ENCODE results near the gene CZIB.
"Not testable (repeated sequence)": the region's sequence is repeated elsewhere in the genome, so short reads cannot be mapped to it uniquely, and the experiment has no call there.

Gene CZIB

GRCh38 chr1:53238197-53239155 lies 18.0 kb upstream of the CZIB start, which contains the start of gene MAGOH:
TSS of gene MAGOH (minus strand) at chr1:53238518. CDS start at chr1:53238448, 70 bp downstream.
- peak; percentile 97 for DNase-seq

GRCh38 chr1:53237638-53238037 lies 17.2 kb upstream of the CZIB start:
- no peak for DNase-seq

GRCh38 chr1:53220962-53221286 lies 490 bp upstream of the CZIB start:
- DNase-seq, result no peak

GRCh38 chr1:53219711-53220110 lies 723 bp downstream of the CZIB start:
- no peak for DNase-seq

- no peak for DNase-seq
These were observed 2.2 kb downstream of the CZIB start for GRCh38 chr1:53218201-53218600.

- no peak for DNase-seq
These were observed 6.0 kb downstream of the CZIB start for GRCh38 chr1:53214376-53214940.

- no peak for DNase-seq
These were observed 9.5 kb downstream of the CZIB start for GRCh38 chr1:53210954-53211353.

GRCh38 chr1:53210352-53210751 lies 10.1 kb downstream of the CZIB start:
- DNase-seq, result no peak

- no peak for DNase-seq
These were observed 12.7 kb downstream of the CZIB start for GRCh38 chr1:53207726-53208125.

GRCh38 chr1:53206735-53207379 lies 13.6 kb downstream of the CZIB start:
- DNase-seq, result no peak

GRCh38 chr1:53206083-53206685 lies 14.2 kb downstream of the CZIB start:
- not testable (repeated sequence) for DNase-seq

- DNase-seq, result not testable (repeated sequence)
These were observed 14.9 kb downstream of the CZIB start for GRCh38 chr1:53205496-53205895.

GRCh38 chr1:53203466-53203865 lies 17.0 kb downstream of the CZIB start:
- DNase-seq, result no peak

GRCh38 chr1:53198241-53198651 lies 22.2 kb downstream of the CZIB start:
- no peak for DNase-seq

GRCh38 chr1:53197291-53198200 lies 22.9 kb downstream of the CZIB start:
- DNase-seq, result no peak

GRCh38 chr1:53196485-53197290 lies 23.7 kb downstream of the CZIB start, which contains the start of gene CPT2:
TSS of gene CPT2 (plus strand) at chr1:53196824. CDS start at chr1:53196944, 120 bp downstream.
- peak; percentile 96 for DNase-seq

GRCh38 chr1:53196017-53196484 lies 24.4 kb downstream of the CZIB start:
- DNase-seq, result no peak

GRCh38 chr1:53195246-53196016 lies 25.0 kb downstream of the CZIB start:
- DNase-seq, result no peak

GRCh38 chr1:53190210-53190611 lies 30.2 kb downstream of the CZIB start:
- no peak for DNase-seq

GRCh38 chr1:53189061-53189460 lies 31.4 kb downstream of the CZIB start:
- DNase-seq, result no peak
